GM18907 (cell line): ENCODE measurements around the gene IMPA2.

Experiments
- ATAC-seq: cut with Tn5 transposase; IDR thresholded peaks from one replicate; pipeline ENCODE4 v1.9.1; 2021; ENCODE audit warnings: mild to moderate bottlenecking, moderate library complexity; ENCODE audit not compliant: unreplicated experiment

IMPA2 gene

GRCh38 chr18:11987527-11987926 is 6.2 kb downstream of the IMPA2 start:
- no peak for ATAC-seq

- no peak for ATAC-seq
Observed at GRCh38 chr18:11989174-11989573, 7.9 kb downstream of the IMPA2 start.

DNA sequence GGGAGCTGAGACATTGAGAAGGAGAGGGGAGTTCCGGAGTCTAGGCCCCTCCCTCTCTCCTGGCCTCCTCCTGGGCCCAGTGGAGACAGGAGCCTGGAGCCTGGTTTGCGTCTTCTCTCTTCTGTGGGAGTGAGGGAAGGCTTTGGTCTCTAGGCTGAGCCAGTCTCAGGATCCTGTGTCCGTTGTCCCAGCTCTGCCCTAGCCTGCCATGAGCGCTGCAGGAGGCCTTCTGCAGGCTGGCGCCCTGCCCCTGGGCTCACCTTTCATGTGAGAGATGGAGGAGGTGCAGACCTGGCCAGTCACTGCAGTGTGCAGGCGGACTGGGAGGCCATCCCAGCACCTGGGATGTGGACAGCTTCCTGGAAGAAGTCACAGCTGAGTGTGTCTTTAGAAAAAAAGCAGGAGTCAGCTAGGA is 8.7 kb downstream of the IMPA2 start:
- no peak for ATAC-seq

GRCh38 chr18:11990539-11990938 is 9.2 kb downstream of the IMPA2 start:
- ATAC-seq: no peak

GRCh38 chr18:11991021-11991795 is 9.9 kb downstream of the IMPA2 start:
- ATAC-seq: no peak

DNA sequence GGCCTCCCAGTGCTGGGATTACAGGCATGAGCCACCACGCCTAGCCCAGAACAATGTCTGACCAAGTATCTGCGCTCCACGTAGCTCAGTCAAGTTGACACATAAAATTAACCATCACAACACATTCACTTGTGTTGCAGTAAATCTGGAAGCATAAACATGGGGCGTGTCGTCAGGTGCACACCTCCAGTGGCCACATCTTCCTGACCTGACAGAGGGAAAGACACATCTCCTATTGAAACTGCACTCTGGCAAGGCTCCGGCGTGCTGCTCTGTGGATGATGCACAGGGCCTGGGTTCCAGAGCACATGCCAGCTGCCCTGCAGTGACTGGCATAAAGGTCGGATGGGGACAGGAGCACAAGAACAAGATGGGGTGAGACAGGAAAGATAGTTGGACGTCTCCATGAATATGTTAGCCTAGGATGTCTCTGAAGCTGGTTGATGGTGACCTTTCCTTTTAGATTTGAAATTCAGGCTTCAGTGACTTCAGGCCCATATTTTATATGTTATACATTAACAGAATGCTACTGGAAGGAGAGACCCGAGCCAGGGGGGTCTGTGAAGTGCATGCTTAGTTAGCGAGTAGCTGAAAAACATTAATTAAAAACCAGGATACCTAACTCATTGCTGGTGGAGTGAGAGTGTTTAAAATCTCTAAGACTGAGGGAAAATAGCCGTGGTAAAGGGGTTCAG is 10.9 kb downstream of the IMPA2 start:
- ATAC-seq: no peak

DNA sequence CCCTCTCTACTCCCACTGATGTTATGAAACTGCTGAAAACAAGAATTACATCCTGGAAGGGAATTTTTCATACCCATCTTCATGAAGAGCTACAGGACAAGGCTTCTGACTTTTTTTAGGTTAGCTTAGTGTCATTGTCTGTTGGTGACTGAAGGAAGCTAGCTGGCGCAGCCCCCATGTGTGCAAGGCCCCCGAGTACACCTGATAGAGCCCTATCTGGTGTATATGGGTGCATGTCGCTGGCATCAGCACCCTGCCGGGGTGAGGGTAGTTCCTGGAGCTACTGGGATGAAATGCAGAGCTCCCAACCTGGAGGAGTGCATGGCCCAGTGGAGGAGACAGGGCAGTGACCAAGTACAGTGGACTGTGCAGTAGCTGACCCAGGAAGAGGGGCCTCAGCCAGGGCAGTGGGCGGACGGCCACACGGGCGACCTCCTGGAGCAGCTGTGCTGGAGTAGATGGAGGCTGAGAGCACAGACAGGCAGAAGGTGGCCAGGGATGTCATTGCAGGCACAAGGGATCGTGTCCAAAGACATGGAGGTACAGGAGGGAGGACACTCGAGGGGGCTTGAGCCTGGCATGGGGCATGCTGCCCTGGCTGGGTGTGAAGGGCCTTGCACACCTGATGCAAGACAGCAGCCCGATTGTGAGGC is 12.1 kb downstream of the IMPA2 start:
- ATAC-seq: no peak

DNA sequence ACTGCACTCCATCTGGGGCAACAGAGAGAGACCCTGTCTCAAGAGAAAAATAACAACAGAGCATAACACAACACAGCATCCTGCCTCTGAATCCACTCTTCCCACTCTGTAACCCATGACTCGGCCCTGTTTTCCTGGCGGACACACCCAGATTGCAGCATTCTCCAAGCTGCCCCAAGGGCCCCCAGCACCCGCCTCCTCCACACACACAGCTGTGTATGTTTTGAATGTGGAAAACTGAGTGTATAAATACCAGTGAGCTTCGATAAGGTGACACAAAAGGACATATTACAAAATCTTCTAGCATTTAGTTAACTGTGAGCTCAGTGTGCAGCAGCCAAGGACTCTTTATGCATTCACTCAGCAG is 13.0 kb downstream of the IMPA2 start:
- no peak for ATAC-seq

GRCh38 chr18:11994703-11995444 is 13.6 kb downstream of the IMPA2 start:
- no peak for ATAC-seq

GRCh38 chr18:11995445-11996189 is 14.3 kb downstream of the IMPA2 start:
- ATAC-seq: peak; percentile 80

DNA sequence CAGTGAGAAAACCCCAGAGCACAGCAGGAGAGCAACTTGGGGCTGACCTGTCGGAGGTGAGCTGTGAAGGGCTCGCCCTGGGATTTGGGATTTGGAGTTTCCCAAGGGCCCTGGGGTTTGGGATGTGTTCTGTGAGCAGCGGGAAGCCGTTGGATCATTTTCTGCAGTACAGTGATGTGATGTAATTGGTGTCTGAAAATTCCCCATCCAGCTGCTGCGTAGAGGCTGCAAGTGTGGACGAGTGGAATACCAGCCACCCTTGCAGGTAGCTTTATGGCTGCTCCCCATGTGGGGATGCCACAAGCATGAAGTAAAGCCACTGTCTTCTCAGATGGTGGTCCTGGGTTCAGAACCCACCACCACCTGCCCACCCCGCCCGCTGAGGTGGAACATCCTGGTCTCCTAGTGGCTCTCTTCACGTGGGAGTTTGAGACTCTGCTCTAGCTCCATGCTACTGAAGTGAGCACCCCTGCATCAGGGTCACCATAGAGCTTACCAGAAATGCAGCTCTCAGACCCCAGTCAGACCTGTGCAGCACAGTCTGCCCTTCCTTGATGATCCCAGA is 15.0 kb downstream of the IMPA2 start:
- ATAC-seq: no peak

DNA sequence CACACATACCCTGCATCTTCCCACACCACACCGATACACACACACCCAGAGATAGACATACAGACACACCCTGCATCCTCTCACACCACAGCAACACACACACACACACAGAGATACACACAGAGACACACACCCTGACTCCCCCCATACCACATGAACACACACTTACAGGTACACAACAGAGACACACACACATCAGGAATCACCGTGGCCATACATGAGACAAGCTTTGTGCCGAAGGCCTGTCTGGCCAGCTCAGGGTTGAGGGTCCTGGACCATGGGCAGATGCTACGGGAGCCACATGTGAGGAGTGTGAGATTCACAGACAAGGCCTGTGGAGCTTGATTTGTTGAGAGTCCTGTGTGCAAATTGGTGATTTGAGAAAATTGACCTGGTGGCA is 15.6 kb downstream of the IMPA2 start:
- no peak for ATAC-seq

- ATAC-seq: no peak
Observed at GRCh38 chr18:11997466-11997865, 16.2 kb downstream of the IMPA2 start.

DNA sequence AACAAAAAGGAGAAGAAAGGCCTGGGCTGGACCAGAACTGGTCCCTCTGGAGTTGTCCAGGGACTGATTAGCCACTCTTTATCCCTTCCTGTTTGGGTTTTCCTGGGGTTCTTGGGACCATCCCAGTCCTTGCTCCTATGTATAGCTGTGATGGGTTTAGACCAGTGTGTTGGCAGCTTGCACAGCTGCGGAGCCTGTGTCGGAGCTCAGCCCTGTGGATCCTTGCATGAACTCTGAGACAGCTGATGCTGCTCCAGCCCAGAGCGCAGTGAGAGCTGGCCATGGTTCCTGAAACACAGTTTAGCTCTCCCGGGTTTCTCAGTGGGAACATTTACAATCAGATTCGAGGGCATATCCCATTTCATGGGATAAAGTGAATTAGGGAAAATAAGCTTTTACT is 16.9 kb downstream of the IMPA2 start:
- no peak for ATAC-seq

DNA sequence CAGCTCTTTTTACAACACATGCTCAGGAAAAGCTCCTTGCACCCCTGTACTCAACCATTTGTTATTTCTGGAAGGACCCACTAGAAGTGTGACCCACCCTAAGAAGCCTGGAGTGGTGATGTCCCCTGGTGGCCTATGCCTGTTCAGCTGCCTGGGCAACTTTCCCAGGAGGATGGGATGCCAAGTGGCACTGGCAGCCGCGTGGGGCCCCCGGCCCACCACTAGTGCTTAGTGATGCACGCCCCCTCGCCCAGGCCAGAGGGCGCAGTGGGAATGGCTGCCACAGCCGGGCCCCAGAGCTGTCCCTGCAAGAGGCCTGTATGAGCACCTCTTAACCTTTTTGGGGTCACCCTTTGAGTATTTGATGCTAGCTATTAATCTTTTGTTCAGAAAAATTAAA is 18.1 kb downstream of the IMPA2 start:
- ATAC-seq: no peak

DNA sequence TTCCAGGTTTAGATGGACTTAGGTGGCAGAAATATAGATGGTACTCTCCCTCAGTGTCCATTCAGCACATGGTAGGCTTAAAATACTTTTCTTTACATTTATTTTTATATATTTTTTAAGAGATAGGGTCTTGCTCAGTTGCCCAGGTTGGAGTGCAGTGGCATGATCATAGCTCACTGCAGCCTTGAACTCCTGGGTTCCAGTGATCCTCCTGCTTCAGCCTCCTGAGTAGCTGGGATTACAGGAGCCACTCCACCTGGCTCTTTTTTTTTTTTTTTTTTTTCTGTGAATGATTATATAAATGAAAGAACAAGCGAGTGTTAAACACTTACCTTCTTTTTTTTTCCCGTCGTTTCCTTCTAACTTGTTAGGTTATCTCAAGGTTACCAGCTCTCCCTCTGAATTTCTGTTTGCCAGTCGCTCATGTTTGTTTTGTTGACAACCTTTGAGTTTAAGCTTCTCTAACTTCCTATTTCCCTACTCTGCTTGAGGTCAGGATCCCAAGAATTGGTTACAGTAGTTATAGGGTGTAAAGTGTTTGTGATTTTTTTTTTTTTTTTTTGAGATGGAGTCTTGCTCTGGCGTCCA is 18.9 kb downstream of the IMPA2 start:
- no peak for ATAC-seq

GRCh38 chr18:12001421-12001820 is 20.1 kb downstream of the IMPA2 start:
- no peak for ATAC-seq

DNA sequence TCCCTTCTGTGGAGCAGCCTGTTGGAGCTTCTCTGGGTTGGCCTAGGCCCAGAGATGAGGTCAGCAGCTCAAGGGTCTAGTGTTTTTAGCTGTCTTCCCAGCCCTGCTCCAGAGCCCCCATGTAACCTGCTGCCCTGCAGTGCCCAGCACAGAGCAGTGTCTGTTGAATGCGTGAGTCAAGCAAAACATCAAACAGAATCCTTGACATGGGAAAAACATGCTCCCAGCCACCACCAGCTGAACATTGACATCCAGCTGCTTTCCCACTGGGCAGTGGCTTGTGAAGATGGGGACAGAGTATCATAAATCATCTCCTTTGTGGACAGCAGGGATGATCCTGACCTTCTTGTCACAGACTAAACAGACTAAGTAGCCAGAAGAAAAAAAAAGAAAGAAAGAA is 22.6 kb downstream of the IMPA2 start:
- no peak for ATAC-seq

- ATAC-seq: peak; percentile 39
Observed at GRCh38 chr18:12005538-12006487, 24.5 kb downstream of the IMPA2 start.
